HG02870 (cell line): ENCODE results near the gene CHRNA3.

ENCODE experiments used
- ATAC-seq: cut with Tn5 transposase; IDR thresholded peaks from one replicate; pipeline ENCODE4 v1.9.1; 2021; ENCODE audit warnings: mild to moderate bottlenecking, moderate library complexity; ENCODE audit not compliant: unreplicated experiment

Gene CHRNA3

GRCh38 chr15:78620527-78621421 lies at the start of gene CHRNA3:
Gene CHRNA3, minus strand, starts transcription at chr15:78620996. Its CDS starts 202 bp downstream, at chr15:78620794.
- no peak for ATAC-seq

GRCh38 chr15:78668987-78669386 lies 48.2 kb upstream of the CHRNA3 start:
- ATAC-seq = no peak

GRCh38 chr15:78667578-78668236 lies 46.9 kb upstream of the CHRNA3 start:
- ATAC-seq = no peak

GRCh38 chr15:78666010-78666409 lies 45.2 kb upstream of the CHRNA3 start:
- ATAC-seq = no peak

- no peak for ATAC-seq
These were observed 42.9 kb upstream of the CHRNA3 start for GRCh38 chr15:78663703-78664102.

- ATAC-seq = no peak
These were observed 41.2 kb upstream of the CHRNA3 start for GRCh38 chr15:78662028-78662427.

- ATAC-seq = no peak
These were observed 40.2 kb upstream of the CHRNA3 start for GRCh38 chr15:78661001-78661400.

GRCh38 chr15:78660584-78660983 lies 39.8 kb upstream of the CHRNA3 start:
- ATAC-seq = no peak

GRCh38 chr15:78658823-78659222 lies 38.0 kb upstream of the CHRNA3 start:
- ATAC-seq = no peak

- no peak for ATAC-seq
These were observed 33.5 kb upstream of the CHRNA3 start for GRCh38 chr15:78654272-78654671.

GRCh38 chr15:78651930-78652615 lies 31.3 kb upstream of the CHRNA3 start:
- ATAC-seq = no peak

- no peak for ATAC-seq
These were observed 30.2 kb upstream of the CHRNA3 start for GRCh38 chr15:78651007-78651406.

- ATAC-seq = no peak
These were observed 29.2 kb upstream of the CHRNA3 start for GRCh38 chr15:78650022-78650421.

GRCh38 chr15:78645009-78645408 lies 24.2 kb upstream of the CHRNA3 start:
- ATAC-seq = no peak

GRCh38 chr15:78642331-78642730 lies 21.5 kb upstream of the CHRNA3 start:
- ATAC-seq = no peak

- no peak for ATAC-seq
These were observed 21.0 kb upstream of the CHRNA3 start for GRCh38 chr15:78641749-78642275.

- no peak for ATAC-seq
These were observed 20.4 kb upstream of the CHRNA3 start, which contains the start of gene CHRNB4 for GRCh38 chr15:78641102-78641748. Gene CHRNB4, minus strand, starts transcription at chr15:78641210. Its CDS starts 77 bp downstream, at chr15:78641133.

GRCh38 chr15:78640527-78641101 lies 19.8 kb upstream of the CHRNA3 start:
- no peak for ATAC-seq

GRCh38 chr15:78638658-78639314 lies 18.0 kb upstream of the CHRNA3 start:
- no peak for ATAC-seq
